ENCODE data around the gene SMOC2.

The SMOC2 gene

DNA sequence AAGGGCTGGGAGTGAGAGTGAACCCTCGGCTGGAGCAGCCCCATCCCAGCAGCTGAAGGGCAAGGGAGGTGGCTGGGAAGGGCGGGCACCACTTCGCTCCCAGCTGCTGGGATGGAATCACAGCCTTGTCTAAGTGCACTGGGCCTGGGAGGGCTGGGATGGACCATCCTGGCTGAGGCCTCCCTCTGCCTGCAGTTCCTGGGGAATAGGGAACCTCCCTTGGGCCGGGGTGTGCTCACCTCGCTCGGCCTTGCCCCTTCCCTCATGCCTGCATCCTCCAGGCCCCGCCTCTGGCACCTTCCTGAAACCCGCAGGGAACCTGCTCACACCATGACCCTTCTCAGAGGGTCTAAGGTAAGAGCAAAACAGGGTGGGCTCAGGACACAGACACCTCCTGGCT lies 53.7 kb downstream of the SMOC2 start:
- DNase-seq, result no peak

DNA sequence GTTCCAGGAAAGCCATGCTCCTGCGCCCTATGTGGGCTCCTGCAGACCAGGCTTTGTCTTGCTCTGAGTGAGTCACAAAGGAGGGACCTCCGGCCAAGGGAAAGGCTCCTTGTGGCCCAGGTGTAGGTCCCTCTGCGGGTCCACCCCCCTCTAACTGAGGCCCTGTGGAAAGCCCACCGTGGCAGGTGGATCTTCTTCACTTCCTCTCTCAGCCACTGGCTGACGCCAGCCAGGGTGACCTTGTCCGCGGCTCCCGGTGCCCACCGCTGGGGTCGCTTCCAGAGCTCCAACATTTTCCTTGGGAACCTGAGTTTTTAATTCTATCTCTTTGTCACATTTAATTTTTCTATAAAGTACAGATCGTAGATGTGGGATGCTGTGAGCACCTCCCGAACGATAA lies 54.1 kb downstream of the SMOC2 start:
- no peak for DNase-seq

- DNase-seq, result no peak
Observed at GRCh38 chr6:168495636-168496035, 54.7 kb downstream of the SMOC2 start.

- no peak for DNase-seq
Observed at GRCh38 chr6:168496139-168496996, 55.4 kb downstream of the SMOC2 start.

DNA sequence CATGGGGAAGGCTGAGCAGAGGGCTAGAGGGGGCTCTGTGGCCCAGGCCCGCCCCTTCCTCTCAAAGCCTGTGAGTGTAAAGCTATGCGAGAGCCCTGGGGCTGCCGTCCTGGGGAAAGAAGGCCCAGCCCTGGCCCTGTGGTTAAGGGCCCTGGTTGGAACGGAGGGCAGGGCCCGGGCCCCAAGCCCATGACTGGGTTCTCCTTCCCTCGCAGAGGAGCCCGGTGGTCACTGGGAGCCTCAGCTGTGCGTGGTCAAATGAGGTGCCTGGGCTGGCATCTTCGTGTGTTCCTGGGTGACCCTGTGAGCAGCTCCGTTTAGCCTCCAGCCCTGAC lies 56.0 kb downstream of the SMOC2 start:
- no peak for DNase-seq

- no peak for DNase-seq
Observed at GRCh38 chr6:168497381-168497780, 56.4 kb downstream of the SMOC2 start.

DNA sequence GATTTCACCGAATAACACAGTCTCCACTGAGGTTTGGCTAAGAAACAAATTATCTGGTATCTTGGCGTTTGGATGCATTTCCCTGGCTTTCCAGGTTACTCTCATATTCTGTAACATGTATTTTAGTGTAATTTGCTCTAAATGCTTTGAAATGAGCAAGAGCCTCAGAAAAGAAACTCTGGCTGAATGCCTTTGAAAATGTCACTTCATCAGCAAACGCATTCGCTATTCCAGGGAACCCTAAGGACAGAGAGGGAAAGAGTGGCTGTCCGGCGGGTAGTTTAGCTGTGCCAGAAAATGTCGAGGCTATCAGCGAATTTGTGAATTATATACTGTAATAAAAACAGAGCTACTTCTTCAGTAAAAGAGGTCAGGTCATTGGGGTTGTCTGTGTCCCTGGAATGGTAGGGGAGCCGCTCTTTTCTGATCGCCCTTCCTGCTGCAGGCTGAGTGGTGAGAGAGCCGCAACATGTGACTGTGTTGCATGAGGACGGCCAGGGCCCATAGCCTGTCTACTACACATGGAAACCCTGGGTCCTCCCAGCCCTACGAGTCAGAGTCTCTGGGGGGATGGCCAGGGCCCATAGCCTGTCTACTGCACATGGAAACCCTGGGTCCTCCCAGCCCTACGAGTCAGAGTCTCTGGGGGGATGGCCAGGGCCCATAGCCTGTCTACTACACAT lies 57.3 kb downstream of the SMOC2 start:
- DNase-seq, result no peak

DNA sequence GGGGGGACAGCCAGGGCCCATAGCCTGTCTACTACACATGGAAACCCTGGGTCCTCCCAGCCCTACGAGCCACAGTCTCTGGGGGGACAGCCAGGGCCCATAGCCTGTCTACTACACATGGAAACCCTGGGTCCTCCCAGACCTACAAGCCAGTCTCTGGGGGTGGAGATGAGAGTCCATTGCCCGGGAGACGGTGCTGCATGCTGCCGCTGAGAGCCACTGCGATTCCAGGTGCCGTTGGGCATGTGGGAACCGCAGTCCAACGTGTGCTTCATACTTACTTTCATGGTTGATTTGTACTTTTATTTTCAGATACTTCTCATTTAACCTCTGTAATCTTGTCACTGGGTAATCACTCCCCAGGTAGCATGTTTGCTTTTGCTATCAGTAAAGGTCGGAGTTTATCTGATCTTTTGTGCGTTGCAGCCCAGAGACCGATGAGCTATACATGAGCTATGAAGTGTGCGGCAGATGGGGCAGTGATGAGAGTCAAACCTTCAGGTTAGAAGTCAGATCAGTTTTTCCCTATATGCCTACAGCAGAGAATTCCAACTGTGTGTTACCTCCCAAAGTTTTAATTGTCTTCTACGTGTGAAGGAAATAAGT lies 58.2 kb downstream of the SMOC2 start:
- DNase-seq, result no peak

- no peak for DNase-seq
Observed at GRCh38 chr6:168500519-168500918, 59.5 kb downstream of the SMOC2 start.

- no peak for DNase-seq
Observed at GRCh38 chr6:168501561-168501960, 60.6 kb downstream of the SMOC2 start.

DNA sequence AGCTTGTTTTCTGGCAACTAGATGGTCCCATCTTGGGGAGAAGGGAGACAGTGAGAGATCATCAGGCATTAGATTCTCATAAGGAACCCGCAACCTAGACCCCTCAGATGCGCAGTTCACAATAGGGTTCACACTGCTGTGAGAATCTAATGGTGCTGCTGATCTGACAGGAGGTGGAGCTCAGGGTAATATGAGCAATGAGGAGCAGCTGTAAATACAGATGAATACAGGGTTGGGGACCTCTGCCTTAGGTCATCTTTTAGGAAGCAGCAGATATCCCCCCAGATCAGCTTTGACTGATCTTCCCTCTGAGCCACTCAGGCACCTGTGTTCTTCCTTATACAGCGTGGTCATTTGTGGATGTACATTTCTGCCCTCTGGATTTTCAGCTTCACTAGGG lies 63.4 kb downstream of the SMOC2 start:
- no peak for DNase-seq

DNA sequence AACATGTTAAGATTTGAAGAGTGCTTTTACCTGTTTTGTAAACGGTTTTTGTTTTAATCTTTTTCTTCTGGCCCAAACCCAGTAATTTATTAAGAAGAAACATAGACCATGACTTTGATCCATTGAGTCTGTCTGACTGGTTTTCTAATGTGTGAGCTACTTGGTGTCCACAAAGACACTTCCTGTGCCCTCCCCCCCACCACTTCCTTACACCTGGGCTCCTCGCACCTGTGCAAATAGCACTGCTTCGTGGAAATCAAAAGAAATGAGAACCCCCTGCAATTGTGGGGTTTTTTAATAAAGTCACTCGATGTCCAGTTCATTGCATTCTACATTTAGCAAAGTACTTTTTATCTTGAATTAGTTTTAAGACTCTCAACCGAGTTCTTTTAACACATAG lies 65.5 kb downstream of the SMOC2 start:
- no peak for DNase-seq

- no peak for DNase-seq
Observed at GRCh38 chr6:168507297-168507696, 66.3 kb downstream of the SMOC2 start.

DNA sequence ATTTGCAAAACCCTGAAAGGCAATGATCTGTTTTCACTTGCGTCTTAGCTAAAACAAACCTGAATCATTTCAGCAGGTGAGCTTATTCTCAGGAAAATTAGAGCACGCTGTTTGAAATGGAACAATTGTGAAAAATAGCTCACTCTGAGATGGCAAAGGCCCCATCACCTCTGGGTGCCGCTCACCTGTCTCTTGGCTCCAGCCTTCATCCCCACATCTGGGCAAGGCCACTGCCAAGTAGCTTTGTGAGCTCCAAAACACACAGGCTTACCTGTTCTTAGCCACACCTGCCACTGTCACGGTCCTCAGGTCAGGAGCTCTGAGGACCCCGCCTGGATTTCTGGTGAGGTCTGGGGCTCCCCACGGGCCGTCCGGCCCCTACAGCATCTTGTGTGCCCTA lies 66.7 kb downstream of the SMOC2 start:
- DNase-seq, result no peak

GRCh38 chr6:168508903-168509302 lies 67.9 kb downstream of the SMOC2 start:
- no peak for DNase-seq

GRCh38 chr6:168513766-168514165 lies 72.8 kb downstream of the SMOC2 start:
- DNase-seq, result no peak

- no peak for DNase-seq
Observed at GRCh38 chr6:168514216-168514615, 73.2 kb downstream of the SMOC2 start.

DNA sequence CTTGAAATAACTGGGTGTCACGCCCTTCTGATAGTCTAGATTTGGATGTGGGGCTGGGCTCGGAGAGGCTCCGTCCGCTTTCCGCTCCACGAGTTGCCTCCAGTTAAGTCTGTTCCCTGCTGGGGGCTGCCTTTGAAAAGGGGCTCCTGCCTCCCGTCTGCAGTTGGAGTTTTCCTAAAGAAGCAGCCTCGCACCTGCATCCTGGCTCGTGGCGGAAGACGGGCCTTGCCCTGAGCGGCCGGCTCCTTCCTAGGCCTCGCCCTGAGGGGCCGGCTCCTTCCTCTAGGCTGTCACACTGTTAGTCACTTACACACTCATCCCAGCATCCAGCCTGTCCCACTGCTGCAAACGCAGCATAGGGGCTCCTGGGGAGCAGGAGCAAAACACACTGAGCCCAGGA lies 74.4 kb downstream of the SMOC2 start:
- no peak for DNase-seq

GRCh38 chr6:168516944-168517741 lies 76.2 kb downstream of the SMOC2 start:
- DNase-seq, result no peak

- DNase-seq, result no peak
Observed at GRCh38 chr6:168517742-168518347, 76.9 kb downstream of the SMOC2 start.

DNA sequence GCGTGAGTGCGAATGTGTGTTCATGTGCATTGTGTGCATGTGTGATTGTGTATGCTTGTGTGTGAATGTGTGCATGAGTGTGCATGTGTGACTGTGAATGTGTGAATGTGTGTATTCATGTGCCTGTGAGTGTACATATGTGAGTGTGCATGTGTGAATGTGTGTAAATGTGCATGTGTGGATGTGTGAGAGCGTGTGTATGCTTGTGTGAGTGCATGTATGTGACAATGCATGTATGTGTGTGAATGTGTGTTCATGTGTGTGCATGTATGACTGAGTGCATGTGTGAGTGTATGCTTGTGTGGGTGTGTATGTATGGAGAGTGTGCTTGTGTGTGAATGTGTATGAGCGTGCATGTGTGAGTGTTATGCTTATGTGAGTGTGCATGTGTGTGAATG lies 77.4 kb downstream of the SMOC2 start:
- no peak for DNase-seq

- no peak for DNase-seq
Observed at GRCh38 chr6:168518867-168519266, 77.9 kb downstream of the SMOC2 start.

DNA sequence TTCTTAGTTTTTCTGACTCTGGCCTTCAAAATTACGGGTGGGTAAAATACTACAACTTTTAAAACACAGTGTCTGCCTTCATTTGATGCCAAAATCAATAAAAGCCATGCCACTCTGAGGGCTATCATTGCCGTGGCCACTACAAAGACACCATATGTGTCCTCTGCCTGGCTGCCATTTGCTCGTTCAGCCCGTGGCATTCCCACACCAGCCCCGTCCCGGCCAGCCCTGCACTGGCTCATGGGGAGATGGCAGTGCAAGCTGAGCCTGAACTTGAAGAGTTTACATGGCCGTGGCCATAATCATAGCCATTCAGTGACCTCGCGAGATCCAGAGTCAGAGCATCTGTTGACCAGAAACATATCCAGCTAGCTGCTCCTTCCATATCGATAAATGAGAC lies 79.2 kb downstream of the SMOC2 start:
- no peak for DNase-seq

All from hematopoietic multipotent progenitor cell treated with erythropoietin and hydrocortisone succinate and interleukin-3 and kit ligand, for 4 days (in vitro differentiated cells).